GM12878 (cell line): Measurements from ENCODE around the gene ZNF850. TPM values are rescaled to one million over a fixed set of nuclear protein-coding genes. Genes with fewer than 3 reads are reported as not detected.

ENCODE experiments used
- ATAC-seq: fragments of 200-7000 bp; cut with Tn5 transposase; 3 replicates; pipeline ENCODE4 v1.9.1; 2020; ENCODE audit warnings: mild to moderate bottlenecking, moderate library complexity
- BruUV-seq: library from RNA; stranded (reverse); fragments of 400-500 nt; replicated peaks from 2 replicates; lab custom pipeline; 2021; lab: Mats Ljungman, UMichigan
- CTCF ChIA-PET: fragments of 300-600 bp; sonication (Branson Sonifier 250); formaldehyde crosslinking; extraction: SDS; loops from one replicate; lab custom pipeline; 2021; ENCODE audit warnings: inconsistent platforms; lab: Yijun Ruan, JAX
- POLR2A ChIA-PET: fragments of 350-600 bp; formaldehyde crosslinking; extraction: SDS; loops from one replicate; lab custom pipeline; 2021; ENCODE audit warnings: inconsistent platforms; lab: Charles Lee
- RAD21 ChIA-PET: fragments of 300-600 bp; sonication (Branson Sonifier 250); formaldehyde crosslinking; loops from one replicate; lab custom pipeline; 2023; ENCODE audit warnings: antibody characterized with exemption; ENCODE audit not compliant: unreplicated experiment; lab: Charles Lee
- SMC1A ChIA-PET: fragments of 300-600 bp; sonication (Branson Sonifier 250); formaldehyde crosslinking; loops from one replicate; lab custom pipeline; 2023; ENCODE audit not compliant: unreplicated experiment, uncharacterized antibody; lab: Charles Lee
- DNase-seq: peaks from one replicate; pipeline ENCODE4 v3.0.0-alpha.2; 2011; ENCODE audit warnings: low read depth, low spot score
- FAIRE-seq: peaks from 3 replicates; lab custom pipeline; 2011; peaks lifted over from hg19 to GRCh38; lab: Jason Lieb, UNC
- H2AFZ ChIP-seq: 2 replicates; pipeline ENCODE4 v1.6.0; 2011; ENCODE audit warnings: low read depth, low read length, control low read depth; ENCODE audit not compliant: control insufficient read depth
- H3K27ac ChIP-seq: 2 replicates; pipeline ENCODE4 v1.5.1; 2011; ENCODE audit warnings: control low read depth; ENCODE audit not compliant: control insufficient read depth, insufficient read depth
- H3K27me3 ChIP-seq, 2 experiments: replicated peaks in 1 of 2; 2 replicates each; pipeline versions ENCODE4 v1.6.0 to v1.6.1; 2011; ENCODE audit warnings: low read length in 1 of 2; ENCODE audit not compliant: control insufficient read depth in 2 of 2, insufficient read depth in 2 of 2
- H3K36me3 ChIP-seq, 2 experiments: 2 replicates each; pipeline ENCODE4 v1.5.1; 2011; ENCODE audit warnings: low read length in 1 of 2; ENCODE audit not compliant: control insufficient read depth in 2 of 2, insufficient read depth in 2 of 2
- H3K4me1 ChIP-seq: 2 replicates; pipeline ENCODE4 v1.6.1; 2011; ENCODE audit warnings: mild to moderate bottlenecking, low read length, moderate library complexity, mixed read lengths; ENCODE audit not compliant: control insufficient read depth, insufficient read depth
- H3K4me2 ChIP-seq: 2 replicates; pipeline ENCODE4 v1.6.0; 2011; ENCODE audit warnings: control low read depth; ENCODE audit not compliant: control insufficient read depth, insufficient read depth
- H3K4me3 ChIP-seq: fragments of 200-600 bp; sonication (generic); 2 replicates; pipeline ENCODE4 v1.5.1; 2016
- H3K79me2 ChIP-seq: 2 replicates; pipeline ENCODE4 v1.6.0; 2011; ENCODE audit warnings: low read length; ENCODE audit not compliant: control insufficient read depth, insufficient read depth
- H3K9ac ChIP-seq: 2 replicates; pipeline ENCODE4 v1.8.0; 2011; ENCODE audit warnings: low read length, control low read depth, mixed read lengths; ENCODE audit not compliant: control insufficient read depth, insufficient read depth
- H3K9me3 ChIP-seq: replicated peaks from 3 replicates; pipeline ENCODE4 v1.5.1; 2011; ENCODE audit warnings: mild to moderate bottlenecking, low read length; ENCODE audit not compliant: control insufficient read depth, insufficient read depth
- H4K20me1 ChIP-seq: 2 replicates; pipeline ENCODE4 v1.6.0; 2011; ENCODE audit not compliant: control insufficient read depth, insufficient read depth
- BHLHE40 ChIP-seq, 2 experiments: fragments of 450-650 bp in 1 of 2; IDR thresholded peaks; 2 replicates each; pipeline ENCODE4 v1.6.1; 2011 to 2017; ENCODE audit warnings: low read depth in 2 of 2, borderline replicate concordance in 1 of 2, improper control_type of control experiment in 1 of 2, low read length in 1 of 2, mild to moderate bottlenecking in 1 of 2
- CBX3 ChIP-seq: fragments of 200-600 bp; sonication (generic); IDR thresholded peaks from 2 replicates; pipeline ENCODE4 v1.6.1; 2016; ENCODE audit warnings: low read depth, borderline replicate concordance
- CBX5 ChIP-seq: sonication (generic); IDR thresholded peaks from 2 replicates; pipeline ENCODE4 v1.6.1; 2016; ENCODE audit warnings: low read depth, moderate library complexity, mild to moderate bottlenecking, inconsistent platforms
- CREB1 ChIP-seq: IDR thresholded peaks from 2 replicates; pipeline ENCODE4 v1.6.1; 2012; ENCODE audit warnings: low read depth, mild to moderate bottlenecking, inconsistent platforms
- DPF2 ChIP-seq: fragments of 450-650 bp; IDR thresholded peaks from 2 replicates; pipeline ENCODE4 v1.6.1; 2017; ENCODE audit warnings: mild to moderate bottlenecking
- HDAC2 ChIP-seq: fragments of 200-600 bp; sonication (generic); IDR thresholded peaks from 2 replicates; pipeline ENCODE4 v1.6.1; 2017
- IRF4 ChIP-seq: IDR thresholded peaks from 2 replicates; pipeline ENCODE4 v1.6.1; 2011; ENCODE audit warnings: low read depth, low read length
- SMAD1 ChIP-seq: fragments of 450-650 bp; IDR thresholded peaks from 2 replicates; pipeline ENCODE4 v1.6.1; 2018; ENCODE audit warnings: mild to moderate bottlenecking, low read depth; ENCODE audit not compliant: partially characterized antibody
- SMARCA5 ChIP-seq: fragments of 450-650 bp; IDR thresholded peaks from 2 replicates; pipeline ENCODE4 v1.6.1; 2017; ENCODE audit warnings: mild to moderate bottlenecking
- SMC3 ChIP-seq: IDR thresholded peaks from 2 replicates; pipeline ENCODE4 v1.6.1; 2011; ENCODE audit warnings: low read length, improper control_type of control experiment, borderline replicate concordance
- TAF1 ChIP-seq: IDR thresholded peaks from 2 replicates; pipeline ENCODE4 v1.6.1; 2011; ENCODE audit warnings: mild to moderate bottlenecking, low read depth, low read length, borderline replicate concordance
- TARDBP ChIP-seq: IDR thresholded peaks from 2 replicates; pipeline ENCODE4 v1.6.1; 2016; ENCODE audit warnings: borderline replicate concordance
- YBX1 ChIP-seq: fragments of 450-650 bp; IDR thresholded peaks from 2 replicates; pipeline ENCODE4 v1.6.1; 2016; ENCODE audit warnings: antibody characterized with exemption
- WGBS: methylation state at CpG from one replicate; pipeline ENCODE4 v1.1.6; 2016; ENCODE audit warnings: low lambda C conversion rate; ENCODE audit not compliant: insufficient replicate concordance, insufficient coverage; ENCODE audit errors: missing lambda C conversion rate; 5-methylcytosine and 5-hydroxymethylcytosine counted together
- in situ Hi-C: fragments of 300-500 bp; cut with MboI; formaldehyde crosslinking; loops from 9 replicates; pipeline ENCODE4 v1.14.3; 2018; ENCODE audit warnings: mixed read lengths
- intact Hi-C: fragments of 100-400 bp; cut with micrococcal nuclease; formaldehyde crosslinking; loops from one replicate; pipeline ENCODE4 v1.14.2; 2022; ENCODE audit not compliant: unreplicated experiment
- polyA plus RNA-seq, 11 experiments: library from polyadenylated mRNA; depleted of rRNA in 4 of 11; unstranded in 6 of 11; stranded (reverse) in 5 of 11; fragments of >200 nt; fragmentation: Nextera tagmentation in 4 of 11; fragmentation: Illumina TruSeq in 1 of 11; extraction: Ambion mirVana in 4 of 11; extraction: Trizol in 1 of 11; gene quantifications; 1 replicate in 1 of 11; 2 replicates in 10 of 11; pipeline versions ENCODE4 v1.2.1 to v1.2.3, GENCODE V29; 2011 to 2016; ENCODE audit warnings: inconsistent platforms in 2 of 11, missing spikeins in 2 of 11, low read depth in 1 of 11
- total RNA-seq, 4 experiments: library from RNA; depleted of rRNA in 3 of 4; stranded (reverse); fragments of >200 nt in 3 of 4; fragmentation: Illumina TruSeq in 1 of 4; extraction: Trizol in 1 of 4; gene quantifications; 2 replicates each; pipeline versions ENCODE4 v1.2.1 to v1.2.3, GENCODE V29; 2013 to 2021
- TF ChIP-seq, protein P1 (sequence below): fragments of 450-650 bp; IDR thresholded peaks from 2 replicates; pipeline ENCODE4 v1.6.1; 2016; ENCODE audit warnings: mild to moderate bottlenecking

The ZNF850 gene
- total and polyA plus RNA-seq, 10 of the 15 experiments (the other 5 are each of a cell fraction or from before 2014, with no cell fraction given): 0.44 to 6.4 (median 2.5) TPM

DNA sequence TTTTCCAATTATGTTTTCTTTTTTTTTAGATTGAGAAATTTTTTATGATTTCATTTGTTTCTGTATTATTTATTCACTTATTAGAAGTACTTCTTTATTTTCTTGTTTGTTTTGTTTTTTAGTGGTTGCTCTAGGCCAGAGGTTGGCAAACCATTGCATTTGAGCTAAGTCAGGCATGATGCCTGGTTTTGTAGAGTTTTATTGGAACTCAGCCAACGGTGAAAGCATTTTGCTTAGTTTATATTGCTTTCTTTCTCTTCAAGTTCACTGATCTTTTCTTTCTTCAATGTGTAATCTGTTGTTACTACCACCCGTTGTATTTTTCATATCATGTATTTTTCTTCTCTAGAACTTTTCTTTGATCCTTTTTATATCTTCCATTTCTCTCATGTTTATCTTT is 65.5 kb downstream of the ZNF850 start (continued):
- TF ChIP-seq DPF2: no peak

DNA sequence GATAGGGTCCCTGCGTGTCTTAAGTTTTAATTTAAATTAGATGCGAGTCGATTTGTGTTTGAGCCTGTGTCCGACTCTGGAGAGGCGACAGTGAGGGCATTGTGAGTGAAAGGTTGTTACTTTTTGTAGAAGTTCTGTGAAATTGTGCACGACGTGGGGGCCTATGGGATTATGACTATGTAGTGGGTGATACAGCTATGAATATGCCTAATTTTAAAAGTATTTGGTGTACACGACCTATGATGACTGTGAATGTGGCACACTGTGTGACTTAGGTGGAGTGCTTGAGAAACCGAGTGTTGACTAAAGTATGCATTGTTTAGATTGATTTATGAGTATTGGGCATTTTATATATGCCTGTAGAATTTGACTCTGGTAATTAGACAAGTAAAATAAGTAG is 84.5 kb downstream of the ZNF850 start:
- intact Hi-C loops: no loop called here
- FAIRE-seq: no peak
- H3K4me3 ChIP-seq: peak overlapping the region; percentile 68
- peak overlapping the region; percentile 43 for H3K4me2 ChIP-seq
- H2AFZ ChIP-seq: peak overlapping the region; percentile 86
- peak overlapping the region; percentile 88 for H3K9ac ChIP-seq
- peak overlapping the region; percentile 79 for H3K27ac ChIP-seq
- peaks cover 13% of the 10 kb centered on the region for H3K79me2 ChIP-seq
- TF ChIP-seq CBX5 (0 out of 2 replicates have a peak, but pooled peaks have one; percentile 4), HDAC2 (no peak)
- in situ Hi-C loops: no loop called here
- ChIA-PET CTCF (no interaction called here), POLR2A (interaction anchor here (1.5 kb wide), 1 partner anchor 150 kb away, joined by 4 read pairs; the partner anchor contains the start of gene ZNF790), RAD21 (no interaction called here), SMC1A (no interaction called here)
- 22% methylated on average over 9 of the region's 9 CpGs for WGBS
- H3K27me3 ChIP-seq: no peaks in the 10 kb centered on the region
- H3K4me1 ChIP-seq: no peaks in the 10 kb centered on the region
- ATAC-seq: no peak
- peaks cover 15% of the 10 kb centered on the region for H3K9me3 ChIP-seq
- BruUV-seq: no TSS peak
- H3K36me3 ChIP-seq: peaks cover 2 to 14% of the 10 kb centered on the region in 2 experiments; a peak in 3 of 4 replicates
- DNase-seq: no peak
- no peaks in the 10 kb centered on the region for H4K20me1 ChIP-seq

DNA sequence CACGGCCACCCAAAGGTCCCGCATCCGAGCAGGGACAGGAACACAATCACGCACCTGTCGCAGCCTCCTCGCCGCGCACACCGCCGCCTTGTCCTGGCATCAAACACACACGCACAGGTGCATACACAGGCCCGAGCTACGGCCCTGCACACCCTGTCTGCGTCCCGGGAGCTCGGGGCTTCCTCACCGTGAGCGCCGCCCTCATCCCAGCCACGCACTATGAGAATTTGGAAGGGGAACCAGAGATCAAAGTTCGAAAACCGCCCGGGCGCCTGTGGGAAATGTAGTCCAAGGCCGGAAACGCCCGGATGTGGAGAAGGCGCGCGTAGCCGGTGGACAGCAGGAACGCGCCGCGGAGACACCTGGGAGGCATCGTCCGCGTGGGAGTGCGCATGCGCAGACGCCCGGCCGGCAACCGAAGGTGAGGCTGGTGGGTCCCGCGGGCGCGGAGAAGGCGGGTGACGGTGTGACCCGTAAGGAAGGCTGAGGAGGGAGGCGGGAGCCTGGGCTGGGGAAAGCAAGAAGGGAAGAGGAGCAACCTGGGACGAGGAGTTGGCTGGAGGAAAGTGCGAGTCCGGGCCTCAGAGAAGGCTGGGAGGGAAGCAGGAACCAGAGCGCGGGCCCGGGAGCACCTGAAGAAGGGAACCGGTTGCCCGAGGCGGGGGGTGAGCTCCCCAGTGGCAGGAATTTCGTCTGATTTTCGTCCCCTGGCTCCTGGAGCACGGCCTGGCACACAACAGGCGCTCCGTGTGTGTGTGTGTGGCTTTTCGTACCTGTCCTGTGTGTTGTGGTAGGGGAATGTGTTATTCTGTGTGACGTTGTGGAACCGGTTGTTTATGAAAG is 85.2 kb downstream of the ZNF850 start, which contains the start of gene ZNF567:
ZNF567 (plus strand) TSS at position 399 of the 843 bp plus-strand sequence. CDS start 7,256 bp downstream, outside the sequence.
- intact Hi-C loops: no loop called here
- no peaks in the 10 kb centered on the region for H3K4me1 ChIP-seq
- H3K79me2 ChIP-seq: peaks cover 13% of the 10 kb centered on the region
- ChIA-PET CTCF (no interaction called here), RAD21 (interaction anchor here (1.6 kb wide), 1 partner anchor 85 kb away, joined by 5 read pairs; the partner anchor contains the start of gene ZNF850), SMC1A (interaction anchor here (0.8 kb wide), 1 partner anchor 86 kb away, joined by 3 read pairs; no protein-coding TSS in a partner anchor), POLR2A (interaction anchor here (1.2 to 1.5 kb wide), 3 partner anchors 119 to 163 kb away, joined by 3 to 4 read pairs (median 3); partner anchors contain the start of genes ZNF345 and ZNF790)
- peak; percentile 96 for ATAC-seq
- H2AFZ ChIP-seq: peak within 1 kb of the TSS; percentile 86
- FAIRE-seq: peak; percentile 99
- peak within 1 kb of the TSS; percentile 88 for H3K9ac ChIP-seq
- H3K36me3 ChIP-seq: peaks cover 2 to 14% of the 10 kb centered on the region in 2 experiments; a peak in 3 of 4 replicates
- no peaks in the 10 kb centered on the region for H4K20me1 ChIP-seq
- H3K27ac ChIP-seq: peak within 1 kb of the TSS; percentile 79
- DNase-seq: peak; percentile 76
- H3K9me3 ChIP-seq: peaks cover 10% of the 10 kb centered on the region
- WGBS: under 1% methylated on average over 55 of the region's 69 CpGs
- H3K27me3 ChIP-seq: no peaks in the 10 kb centered on the region
- in situ Hi-C loops: no loop called here
- peak within 1 kb of the TSS; percentile 89 for H3K4me2 ChIP-seq
- TSS peak; percentile 79 for BruUV-seq
- H3K4me3 ChIP-seq: peak within 1 kb of the TSS; percentile 68
- TF ChIP-seq, protein P1, sequence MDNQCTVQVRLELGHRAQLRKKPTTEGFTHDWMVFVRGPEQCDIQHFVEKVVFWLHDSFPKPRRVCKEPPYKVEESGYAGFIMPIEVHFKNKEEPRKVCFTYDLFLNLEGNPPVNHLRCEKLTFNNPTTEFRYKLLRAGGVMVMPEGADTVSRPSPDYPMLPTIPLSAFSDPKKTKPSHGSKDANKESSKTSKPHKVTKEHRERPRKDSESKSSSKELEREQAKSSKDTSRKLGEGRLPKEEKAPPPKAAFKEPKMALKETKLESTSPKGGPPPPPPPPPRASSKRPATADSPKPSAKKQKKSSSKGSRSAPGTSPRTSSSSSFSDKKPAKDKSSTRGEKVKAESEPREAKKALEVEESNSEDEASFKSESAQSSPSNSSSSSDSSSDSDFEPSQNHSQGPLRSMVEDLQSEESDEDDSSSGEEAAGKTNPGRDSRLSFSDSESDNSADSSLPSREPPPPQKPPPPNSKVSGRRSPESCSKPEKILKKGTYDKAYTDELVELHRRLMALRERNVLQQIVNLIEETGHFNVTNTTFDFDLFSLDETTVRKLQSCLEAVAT: 0 out of 2 replicates have a peak, but pooled peaks have one; percentile 50
- TF ChIP-seq TARDBP (peak; percentile 62; the same call in 1 of the 2 replicates), SMARCA5 (no peak), CREB1 (peak; percentile 83), SMC3 (no peak), YBX1 (no peak), IRF4 (no peak), CBX3 (no peak), SMAD1 (no peak), BHLHE40 (IDR thresholded peaks at IDR 0.05; ENCODE audit: borderline replicate concordance in 1 of 2, low read depth in 2 of 2, low read length in 1 of 2) (peak in 1 of 2 experiments; percentile 27; a peak in 1 of 4 replicates), TAF1 (no peak)
